ENCODE results near the gene PDCD1. TPM values are rescaled to one million over a fixed set of nuclear protein-coding genes. Genes with fewer than 3 reads are reported as not detected.

The PDCD1 gene
- polyA plus RNA-seq, 1 donor (not counting 4 experiments of a cell fraction or from before 2014, with no cell fraction given) = not detected

DNA sequence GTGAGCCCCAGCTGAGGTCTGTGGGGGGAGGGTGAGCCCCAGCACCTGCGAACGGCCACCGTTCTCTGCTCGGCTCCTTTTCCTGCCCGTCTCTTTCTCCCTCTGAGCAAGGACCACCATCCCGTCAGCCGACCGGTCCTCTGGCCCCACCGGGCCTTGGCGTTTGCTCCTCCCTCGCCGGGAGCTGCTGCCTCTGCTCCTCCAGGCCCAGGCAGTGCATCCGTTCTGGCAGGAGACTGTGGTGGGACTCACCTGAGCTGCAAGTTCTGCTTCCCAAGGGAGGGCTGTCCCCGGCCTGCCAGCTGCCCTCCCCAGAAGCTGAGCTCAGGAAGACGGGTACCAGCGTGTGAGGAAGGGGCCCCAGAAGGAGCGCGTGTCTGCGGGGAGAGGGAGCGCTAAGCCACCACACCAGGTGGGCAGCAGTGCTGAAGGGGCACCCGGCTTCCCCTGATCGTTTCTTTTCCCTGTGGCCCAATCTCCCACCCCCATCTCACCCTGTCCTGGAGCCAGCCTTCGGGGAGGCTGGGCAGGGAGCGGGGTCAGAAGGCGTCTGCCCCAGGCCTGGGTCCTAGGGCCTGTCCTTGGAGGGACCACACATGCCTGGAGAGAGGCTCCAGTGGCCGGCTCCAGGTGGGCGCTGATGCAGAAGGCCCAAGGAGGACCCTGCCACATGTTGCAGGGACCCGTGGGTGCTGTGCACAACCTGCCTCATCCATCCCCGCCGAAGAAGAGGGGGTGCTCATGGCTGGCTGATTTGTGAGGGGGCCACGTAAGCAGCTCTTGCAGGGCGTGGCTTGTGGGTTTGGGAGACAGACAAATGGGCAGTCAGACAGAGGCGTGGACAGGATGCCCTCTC, 8.3 kb upstream of the PDCD1 start:
- no peaks in the 10 kb centered on the region for H3K36me3 ChIP-seq (ENCODE audit: control insufficient read depth in 2 of 2, extremely low read depth in 1 of 2, insufficient read depth in 2 of 2, low read length in 2 of 2)
- no peaks in the 10 kb centered on the region for H3K9me1 ChIP-seq (ENCODE audit: control insufficient read depth, extremely low read depth, insufficient read depth, low read length)
- FAIRE-seq = no peak
- H3K9me3 ChIP-seq (ENCODE audit: control insufficient read depth, low read depth, low read length) = no peaks in the 10 kb centered on the region
- peaks cover 4% of the 10 kb centered on the region for H4K20me1 ChIP-seq (ENCODE audit: control insufficient read depth, extremely low read depth, insufficient read depth, low read length)
- H3K4me3 ChIP-seq (ENCODE audit: control insufficient read depth in 2 of 3, extremely low read depth in 1 of 3, insufficient read depth in 2 of 3, low read depth in 1 of 3, low read length in 3 of 3) = no peak overlapping the region
- no peak overlapping the region for H3K4me2 ChIP-seq (ENCODE audit: control insufficient read depth, extremely low read depth, insufficient read depth, low read depth, low read length)
- H3K4me1 ChIP-seq (ENCODE audit: control insufficient read depth, extremely low read depth, insufficient read depth, low read length) = no peaks in the 10 kb centered on the region
- H3K27ac ChIP-seq (ENCODE audit: control insufficient read depth, insufficient read depth, low read length) = no peak overlapping the region
- H3K79me2 ChIP-seq (ENCODE audit: control insufficient read depth, insufficient read depth, low read length) = no peaks in the 10 kb centered on the region
- DNase-seq (ENCODE audit: low read depth, low spot score) = no peak
- H3K27me3 ChIP-seq (ENCODE audit: control insufficient read depth, extremely low read depth, insufficient read depth, low read length) = peaks cover 74% of the 10 kb centered on the region
- dilution Hi-C loops (cut with MboI; ENCODE audit: extremely low pct_ligation_motif_present, low sequenced_read_pairs) = no loop called here
- TF ChIP-seq, protein P1, sequence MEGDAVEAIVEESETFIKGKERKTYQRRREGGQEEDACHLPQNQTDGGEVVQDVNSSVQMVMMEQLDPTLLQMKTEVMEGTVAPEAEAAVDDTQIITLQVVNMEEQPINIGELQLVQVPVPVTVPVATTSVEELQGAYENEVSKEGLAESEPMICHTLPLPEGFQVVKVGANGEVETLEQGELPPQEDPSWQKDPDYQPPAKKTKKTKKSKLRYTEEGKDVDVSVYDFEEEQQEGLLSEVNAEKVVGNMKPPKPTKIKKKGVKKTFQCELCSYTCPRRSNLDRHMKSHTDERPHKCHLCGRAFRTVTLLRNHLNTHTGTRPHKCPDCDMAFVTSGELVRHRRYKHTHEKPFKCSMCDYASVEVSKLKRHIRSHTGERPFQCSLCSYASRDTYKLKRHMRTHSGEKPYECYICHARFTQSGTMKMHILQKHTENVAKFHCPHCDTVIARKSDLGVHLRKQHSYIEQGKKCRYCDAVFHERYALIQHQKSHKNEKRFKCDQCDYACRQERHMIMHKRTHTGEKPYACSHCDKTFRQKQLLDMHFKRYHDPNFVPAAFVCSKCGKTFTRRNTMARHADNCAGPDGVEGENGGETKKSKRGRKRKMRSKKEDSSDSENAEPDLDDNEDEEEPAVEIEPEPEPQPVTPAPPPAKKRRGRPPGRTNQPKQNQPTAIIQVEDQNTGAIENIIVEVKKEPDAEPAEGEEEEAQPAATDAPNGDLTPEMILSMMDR (optimal IDR thresholded peaks at IDR 0.05 in 1 of 3, IDR thresholded peaks at IDR 0.05 in 1 of 3, conservative IDR thresholded peaks at IDR 0.05 in 1 of 3; ENCODE audit: extremely low read depth in 1 of 3, insufficient read depth in 2 of 3, low read length in 3 of 3) = no peak
- TF ChIP-seq EZH2 (IDR thresholded peaks at IDR 0.05; ENCODE audit: low read length) = no peak
- no peak overlapping the region for H3K9ac ChIP-seq (ENCODE audit: control insufficient read depth, extremely low read depth, insufficient read depth, low read length)
- H2AFZ ChIP-seq (ENCODE audit: control insufficient read depth, low read length) = no peak overlapping the region

DNA sequence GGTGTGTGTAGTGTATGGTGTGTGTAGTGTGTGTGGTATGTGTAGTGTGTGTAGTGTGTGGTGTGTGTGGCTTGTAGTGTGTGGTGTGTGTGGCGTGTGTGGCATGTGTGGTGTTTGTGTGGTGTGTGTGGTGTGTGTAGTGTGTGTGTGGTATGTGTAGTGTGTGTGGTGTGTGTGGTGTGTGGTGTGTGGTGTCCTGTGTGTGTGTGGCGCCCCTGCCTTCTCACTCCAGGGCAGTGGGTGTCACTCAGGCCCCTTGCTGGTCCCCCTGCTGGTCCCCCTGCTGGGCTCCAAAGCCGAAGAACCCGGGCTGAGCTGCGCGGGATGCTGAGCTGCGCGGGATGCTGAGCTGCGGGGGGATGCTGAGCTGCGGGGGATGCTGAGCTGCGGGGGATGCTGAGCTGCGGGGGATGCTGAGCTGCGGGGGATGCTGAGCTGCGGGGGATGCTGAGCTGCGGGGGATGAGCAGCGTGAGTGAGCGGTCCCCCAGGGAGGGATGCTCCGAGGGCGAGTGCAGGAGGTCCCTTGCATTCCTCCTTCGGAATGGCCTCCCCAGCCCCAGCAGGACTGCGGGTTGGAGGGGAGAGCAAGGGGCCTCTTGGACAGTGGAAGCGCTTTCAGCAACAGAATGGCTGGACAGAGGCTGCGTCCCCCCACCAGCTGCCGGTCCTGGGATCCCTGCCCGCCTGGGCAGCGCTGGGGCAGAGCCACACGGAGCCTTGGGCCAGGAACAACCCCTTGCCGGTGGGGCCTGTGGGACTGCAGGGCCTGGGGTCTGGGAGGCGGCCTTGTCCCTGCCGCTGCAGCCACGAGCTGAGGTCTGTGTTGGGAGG, 7.5 kb upstream of the PDCD1 start:
- Histone ChIP-seq H3K79me2 (ENCODE audit: control insufficient read depth, insufficient read depth, low read length) (no peaks in the 10 kb centered on the region), H3K9me1 (ENCODE audit: control insufficient read depth, extremely low read depth, insufficient read depth, low read length) (no peaks in the 10 kb centered on the region), H3K36me3 (ENCODE audit: control insufficient read depth in 2 of 2, extremely low read depth in 1 of 2, insufficient read depth in 2 of 2, low read length in 2 of 2) (no peaks in the 10 kb centered on the region), H4K20me1 (ENCODE audit: control insufficient read depth, extremely low read depth, insufficient read depth, low read length) (peaks cover 4% of the 10 kb centered on the region), H3K27me3 (ENCODE audit: control insufficient read depth, extremely low read depth, insufficient read depth, low read length) (peaks cover 77% of the 10 kb centered on the region), H3K4me1 (ENCODE audit: control insufficient read depth, extremely low read depth, insufficient read depth, low read length) (no peaks in the 10 kb centered on the region), H3K27ac (ENCODE audit: control insufficient read depth, insufficient read depth, low read length) (no peak overlapping the region), H3K4me2 (ENCODE audit: control insufficient read depth, extremely low read depth, insufficient read depth, low read depth, low read length) (no peak overlapping the region), H3K9me3 (ENCODE audit: control insufficient read depth, low read depth, low read length) (no peaks in the 10 kb centered on the region), H2AFZ (ENCODE audit: control insufficient read depth, low read length) (no peak overlapping the region), H3K9ac (ENCODE audit: control insufficient read depth, extremely low read depth, insufficient read depth, low read length) (no peak overlapping the region), H3K4me3 (ENCODE audit: control insufficient read depth in 2 of 3, extremely low read depth in 1 of 3, insufficient read depth in 2 of 3, low read depth in 1 of 3, low read length in 3 of 3) (no peak overlapping the region)
- FAIRE-seq (no peak), DNase-seq (ENCODE audit: low read depth, low spot score) (no peak)
- dilution Hi-C loops (cut with MboI; ENCODE audit: extremely low pct_ligation_motif_present, low sequenced_read_pairs) = no loop called here
- peak; percentile 20 for TF ChIP-seq EZH2 (IDR thresholded peaks at IDR 0.05; ENCODE audit: low read length)
- TF ChIP-seq, protein P1 (optimal IDR thresholded peaks at IDR 0.05 in 1 of 3, IDR thresholded peaks at IDR 0.05 in 1 of 3, conservative IDR thresholded peaks at IDR 0.05 in 1 of 3; ENCODE audit: extremely low read depth in 1 of 3, insufficient read depth in 2 of 3, low read length in 3 of 3) = no peak

Measured in keratinocyte (primary cell).